Neural crest cell (in vitro differentiated cells): ENCODE measurements around the gene LRMDA. TPM values are rescaled to one million over a fixed set of nuclear protein-coding genes. Genes with fewer than 3 reads are reported as not detected.

ENCODE experiments used
- DNase-seq: peaks from one replicate; pipeline ENCODE4 v3.0.0; 2021; ENCODE audit warnings: low read depth, mixed read lengths, low spot score
- H3K27ac Mint-ChIP-seq: one replicate; pipeline ENCODE4 v1.8.0; 2021; ENCODE audit warnings: mild to moderate bottlenecking, mixed read lengths; ENCODE audit not compliant: unreplicated experiment
- H3K27me3 Mint-ChIP-seq: 2 replicates; pipeline ENCODE4 v1.8.0; 2021; ENCODE audit warnings: low read depth, mild to moderate bottlenecking, mixed read lengths
- H3K36me3 Mint-ChIP-seq: 2 replicates; pipeline ENCODE4 v1.8.0; 2021; ENCODE audit warnings: low read depth, mild to moderate bottlenecking, mixed read lengths
- H3K4me1 Mint-ChIP-seq: 2 replicates; pipeline ENCODE4 v1.8.0; 2021; ENCODE audit warnings: mixed read lengths
- H3K4me3 Mint-ChIP-seq: one replicate; pipeline ENCODE4 v1.8.0; 2021; ENCODE audit warnings: mild to moderate bottlenecking, mixed read lengths
- H3K9me3 Mint-ChIP-seq: 2 replicates; pipeline ENCODE4 v1.8.0; 2021; ENCODE audit warnings: mixed read lengths
- total RNA-seq: library from RNA; stranded (reverse); gene quantifications from 2 replicates; pipeline ENCODE4 v1.2.1, GENCODE V29; 2021
- TF ChIP-seq, protein P1 (sequence below): fragments of 200-600 bp; sonication (generic); conservative IDR thresholded peaks from 2 replicates; pipeline ENCODE4 v1.5.0; 2021; ENCODE audit warnings: antibody characterized with exemption, mild to moderate bottlenecking

Gene LRMDA
- total RNA-seq, 1 donor from 2014 or later = 3.1 TPM

DNA sequence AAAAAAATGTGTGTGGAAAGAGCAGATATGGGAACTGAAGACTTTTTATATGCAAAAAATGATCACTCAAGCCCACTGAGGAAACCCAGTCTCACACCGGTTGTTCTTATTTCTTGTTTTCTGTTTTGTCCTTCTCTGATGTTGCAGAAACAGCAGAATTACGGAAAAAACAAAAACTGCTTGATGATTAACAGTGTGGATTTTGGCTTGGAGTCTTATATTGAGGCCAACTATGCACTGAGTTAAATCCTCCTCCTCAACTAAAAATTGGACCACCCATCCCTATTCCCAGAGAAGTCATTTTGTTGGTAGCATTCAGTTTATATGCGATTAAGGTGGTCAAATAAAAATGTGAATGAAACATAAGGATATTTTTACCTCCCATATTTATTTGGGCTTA, 246.1 kb downstream of the LRMDA start:
- TF ChIP-seq, protein P1, sequence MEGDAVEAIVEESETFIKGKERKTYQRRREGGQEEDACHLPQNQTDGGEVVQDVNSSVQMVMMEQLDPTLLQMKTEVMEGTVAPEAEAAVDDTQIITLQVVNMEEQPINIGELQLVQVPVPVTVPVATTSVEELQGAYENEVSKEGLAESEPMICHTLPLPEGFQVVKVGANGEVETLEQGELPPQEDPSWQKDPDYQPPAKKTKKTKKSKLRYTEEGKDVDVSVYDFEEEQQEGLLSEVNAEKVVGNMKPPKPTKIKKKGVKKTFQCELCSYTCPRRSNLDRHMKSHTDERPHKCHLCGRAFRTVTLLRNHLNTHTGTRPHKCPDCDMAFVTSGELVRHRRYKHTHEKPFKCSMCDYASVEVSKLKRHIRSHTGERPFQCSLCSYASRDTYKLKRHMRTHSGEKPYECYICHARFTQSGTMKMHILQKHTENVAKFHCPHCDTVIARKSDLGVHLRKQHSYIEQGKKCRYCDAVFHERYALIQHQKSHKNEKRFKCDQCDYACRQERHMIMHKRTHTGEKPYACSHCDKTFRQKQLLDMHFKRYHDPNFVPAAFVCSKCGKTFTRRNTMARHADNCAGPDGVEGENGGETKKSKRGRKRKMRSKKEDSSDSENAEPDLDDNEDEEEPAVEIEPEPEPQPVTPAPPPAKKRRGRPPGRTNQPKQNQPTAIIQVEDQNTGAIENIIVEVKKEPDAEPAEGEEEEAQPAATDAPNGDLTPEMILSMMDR = no peak
- no peaks in the 10 kb centered on the region for H3K27me3 Mint-ChIP-seq

DNA sequence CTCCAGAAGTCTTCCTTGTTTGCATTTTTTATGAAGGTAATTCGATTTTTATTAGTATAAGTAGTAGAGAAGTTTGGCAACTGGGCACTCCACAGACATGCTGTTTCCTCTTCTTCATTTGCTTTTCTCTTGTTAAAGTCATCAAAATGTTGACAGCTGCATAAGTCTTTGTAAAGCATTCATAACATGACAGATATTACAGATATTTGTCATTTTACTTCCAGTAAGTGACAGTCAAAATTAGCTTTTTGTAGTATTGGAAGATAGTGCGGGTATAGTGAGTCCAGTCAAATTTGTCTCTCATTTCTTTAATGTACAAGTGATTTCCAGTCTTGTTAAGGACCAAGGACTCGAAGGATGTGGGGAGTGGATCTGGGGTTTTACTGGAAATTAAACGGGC, 247.1 kb downstream of the LRMDA start:
- Mint-ChIP-seq H3K27ac (no peak overlapping the region), H3K4me1 (peaks cover 15% of the 10 kb centered on the region), H3K9me3 (no peaks in the 10 kb centered on the region), H3K4me3 (no peak overlapping the region), H3K27me3 (no peaks in the 10 kb centered on the region), H3K36me3 (no peaks in the 10 kb centered on the region)
- DNase-seq = no peak
- TF ChIP-seq, protein P1 = no peak

More for the DNA sequence above, 246.1 kb downstream of the LRMDA start:
- peaks cover 16% of the 10 kb centered on the region for H3K4me1 Mint-ChIP-seq
- H3K27ac Mint-ChIP-seq = no peak overlapping the region
- no peaks in the 10 kb centered on the region for H3K9me3 Mint-ChIP-seq
- no peak overlapping the region for H3K4me3 Mint-ChIP-seq
- DNase-seq = no peak
- H3K36me3 Mint-ChIP-seq = peaks cover 2% of the 10 kb centered on the region

DNA sequence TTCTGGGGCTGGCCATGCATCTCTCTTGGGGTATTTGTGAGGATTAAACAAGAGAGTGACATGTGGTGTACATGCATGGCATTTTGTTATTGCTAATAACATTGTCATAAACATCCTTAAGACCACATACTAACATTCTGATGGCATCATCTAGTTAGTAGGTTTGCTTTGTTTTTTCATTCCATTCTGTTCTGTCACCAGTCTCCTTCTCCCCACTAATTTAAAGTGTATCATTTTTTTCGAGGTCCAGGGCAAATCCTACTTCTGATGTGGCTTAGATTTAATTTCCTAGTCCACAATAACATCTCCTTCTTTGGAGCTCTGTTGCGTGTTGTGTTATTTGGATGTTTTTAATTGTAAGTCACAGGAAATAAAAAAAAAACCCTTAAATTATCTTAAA, 248.1 kb downstream of the LRMDA start:
- TF ChIP-seq, protein P1 = no peak
- H3K36me3 Mint-ChIP-seq = no peaks in the 10 kb centered on the region
- H3K9me3 Mint-ChIP-seq = no peaks in the 10 kb centered on the region
- no peaks in the 10 kb centered on the region for H3K27me3 Mint-ChIP-seq
- H3K4me1 Mint-ChIP-seq = peaks cover 12% of the 10 kb centered on the region
- H3K4me3 Mint-ChIP-seq = no peak overlapping the region
- DNase-seq = no peak
- H3K27ac Mint-ChIP-seq = no peak overlapping the region

DNA sequence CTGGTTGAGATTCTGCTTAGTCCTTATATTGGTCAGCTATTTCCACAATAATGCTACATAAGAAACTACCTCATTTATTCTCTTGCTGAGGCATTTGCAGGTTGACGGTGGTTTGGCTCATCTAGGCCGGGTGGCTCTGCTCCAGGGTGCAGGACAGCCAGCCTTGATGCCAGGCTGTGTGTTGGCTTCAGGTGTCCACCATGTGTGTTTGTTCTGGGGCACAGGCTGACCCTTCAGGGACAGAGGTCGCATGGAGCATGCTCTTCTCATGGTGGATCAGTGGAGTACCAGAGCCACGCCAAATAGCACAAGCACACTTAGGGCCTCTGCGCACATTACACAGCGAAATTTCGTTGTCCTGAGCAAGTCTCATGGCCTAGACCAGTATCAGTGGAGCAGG, 249.9 kb downstream of the LRMDA start:
- Mint-ChIP-seq H3K27me3 (no peaks in the 10 kb centered on the region), H3K27ac (no peak overlapping the region), H3K4me1 (peaks cover 12% of the 10 kb centered on the region), H3K4me3 (no peak overlapping the region), H3K9me3 (no peaks in the 10 kb centered on the region), H3K36me3 (no peaks in the 10 kb centered on the region)
- TF ChIP-seq, protein P1 = no peak
- no peak for DNase-seq

DNA sequence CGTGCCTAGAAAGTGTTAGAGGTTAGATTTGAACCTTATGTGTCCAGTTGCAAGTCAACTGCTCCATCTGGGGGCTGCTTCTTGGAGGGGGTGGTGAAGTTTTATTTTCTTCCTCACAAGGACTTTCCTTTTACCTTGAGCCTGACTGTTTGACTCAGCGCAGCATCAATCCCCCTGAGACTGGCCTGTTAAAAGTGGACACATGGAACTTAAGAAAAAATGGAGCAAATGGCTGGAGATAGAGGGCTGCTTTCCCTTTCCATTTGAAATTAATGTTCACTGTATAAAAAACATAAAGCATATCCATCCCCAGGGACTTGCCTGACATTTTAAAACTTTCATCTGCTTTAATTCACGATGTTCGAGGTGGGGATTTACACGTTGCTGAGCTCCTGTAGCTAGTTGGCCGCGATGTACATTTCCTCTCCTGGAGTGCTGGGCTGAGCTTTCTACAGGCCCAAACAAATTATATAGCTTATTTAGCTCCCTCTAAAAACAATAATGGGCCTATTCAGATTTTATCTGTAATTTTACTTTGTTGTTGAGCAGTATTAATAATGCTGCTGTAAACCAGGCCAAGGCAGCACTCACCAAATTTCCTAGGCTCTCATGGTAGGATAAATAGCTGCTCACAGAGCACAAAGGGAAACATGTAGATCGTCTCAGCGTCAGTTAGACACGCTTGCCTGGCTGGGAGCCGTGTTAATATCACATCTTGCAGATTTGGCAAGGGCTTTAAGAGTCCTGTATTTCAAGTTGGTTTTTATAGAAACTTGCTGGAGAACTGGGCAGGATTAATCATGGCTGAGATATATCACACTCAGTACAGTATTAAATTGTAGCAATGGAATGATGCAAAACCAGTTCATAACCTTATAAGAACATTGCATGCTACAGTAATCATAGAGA, 251.5 kb downstream of the LRMDA start:
- Mint-ChIP-seq H3K4me1 (peaks cover 12% of the 10 kb centered on the region), H3K36me3 (no peaks in the 10 kb centered on the region), H3K27ac (no peak overlapping the region), H3K9me3 (peaks cover 4% of the 10 kb centered on the region), H3K4me3 (no peak overlapping the region), H3K27me3 (no peaks in the 10 kb centered on the region)
- TF ChIP-seq, protein P1 = no peak
- no peak for DNase-seq
